HCT116 (cell line): ENCODE measurements around the gene SMIM35. TPM values are rescaled to one million over a fixed set of nuclear protein-coding genes. Genes with fewer than 3 reads are reported as not detected.

Source experiments
- ATAC-seq: fragments of 200-7000 bp; cut with Tn5 transposase; 2 replicates; pipeline ENCODE4 v1.9.1; 2020; ENCODE audit warnings: mild to moderate bottlenecking, moderate library complexity
- BruUV-seq: library from RNA; stranded (reverse); fragments of 400-500 nt; replicated peaks from 2 replicates; lab custom pipeline; 2021; lab: Mats Ljungman, UMichigan
- CTCF ChIA-PET: fragments of 300-600 bp; sonication (Branson Sonifier 250); formaldehyde crosslinking; loops from one replicate; lab custom pipeline; 2021; ENCODE audit warnings: antibody characterized with exemption; lab: Charles Lee
- POLR2A ChIA-PET: fragments of 300-600, 350-600 bp; sonication (Branson Sonifier 250); formaldehyde crosslinking; loops from one replicate; lab custom pipeline; 2021; ENCODE audit warnings: antibody characterized with exemption; lab: Charles Lee
- RAD21 ChIA-PET, 2 experiments: fragments of 300-600 bp; sonication (Branson Sonifier 250); formaldehyde crosslinking; loops; one replicate each; lab custom pipeline; 2023; ENCODE audit warnings: low total read pairs in 2 of 2; ENCODE audit not compliant: uncharacterized antibody in 2 of 2, unreplicated experiment in 2 of 2, low non-redundant PET in 1 of 2; lab: Charles Lee
- DNase-seq: peaks from one replicate; pipeline ENCODE4 v3.0.0-alpha.2; 2010; ENCODE audit warnings: low read depth, low spot score
- H2AFZ ChIP-seq: fragments of 200-600 bp; shearing (Covaris generic), sonication (generic); 2 replicates; pipeline ENCODE4 v1.6.1; 2017; ENCODE audit warnings: low read depth, mixed run types, mixed read lengths, antibody characterized with exemption, low read length; ENCODE audit not compliant: poor library complexity, severe bottlenecking
- H3K27ac ChIP-seq: 2 replicates; pipeline ENCODE4 v1.5.1; 2012; ENCODE audit warnings: low read depth, low read length
- H3K27me3 ChIP-seq: fragments of 200-600 bp; sonication (generic); 2 replicates; pipeline ENCODE4 v1.6.1; 2016; ENCODE audit warnings: mixed run types, low read length, mixed read lengths; ENCODE audit not compliant: insufficient read depth
- H3K36me3 ChIP-seq, 2 experiments: fragments of 200-500 bp in 1 of 2; fragments of 200-600 bp in 1 of 2; sonication (Bioruptor generic) in 1 of 2; sonication (generic) in 1 of 2; 2 replicates each; pipeline versions ENCODE4 v1.5.1 to v1.6.1; 2014 to 2016; ENCODE audit warnings: low read length in 2 of 2, inconsistent platforms in 1 of 2, mixed read lengths in 1 of 2, mixed run types in 1 of 2; ENCODE audit not compliant: insufficient read depth in 2 of 2, control insufficient read depth in 1 of 2
- H3K4me1 ChIP-seq, 2 experiments: fragments of 200-600 bp in 1 of 2; sonication (generic) in 1 of 2; 2 replicates each; pipeline versions ENCODE4 v1.5.1 to v1.6.1; 2012 to 2017; ENCODE audit warnings: low read length in 2 of 2, inconsistent platforms in 1 of 2, mild to moderate bottlenecking in 1 of 2, mixed read lengths in 1 of 2, mixed run types in 1 of 2, moderate library complexity in 1 of 2; ENCODE audit not compliant: insufficient read depth in 2 of 2, control insufficient read depth in 1 of 2
- H3K4me2 ChIP-seq: fragments of 200-600 bp; sonication (generic); 2 replicates; pipeline ENCODE4 v1.6.1; 2017; ENCODE audit warnings: mixed run types, low read length, mixed read lengths
- H3K4me3 ChIP-seq, 2 experiments: fragments of 200-600 bp in 1 of 2; sonication (generic) in 1 of 2; replicated peaks in 1 of 2; 2 replicates each; pipeline ENCODE4 v1.5.1; 2011 to 2016; ENCODE audit warnings: low read length in 2 of 2, control low read depth in 1 of 2, low read depth in 1 of 2, mild to moderate bottlenecking in 1 of 2, mixed read lengths in 1 of 2, mixed run types in 1 of 2
- H3K79me2 ChIP-seq: fragments of 200-600 bp; sonication (generic); 2 replicates; pipeline ENCODE4 v1.6.1; 2017; ENCODE audit warnings: mild to moderate bottlenecking, mixed run types, low read length, moderate library complexity, mixed read lengths; ENCODE audit not compliant: insufficient read depth
- H3K9ac ChIP-seq: fragments of 200-600 bp; sonication (generic); 2 replicates; pipeline ENCODE4 v1.6.1; 2016; ENCODE audit warnings: low read length, mixed read lengths
- H3K9me2 ChIP-seq: fragments of 200-600 bp; sonication (generic), shearing (Covaris generic); 2 replicates; pipeline ENCODE4 v1.6.1; 2017; ENCODE audit warnings: mixed run types, mild to moderate bottlenecking, moderate library complexity; ENCODE audit not compliant: insufficient read depth
- H3K9me3 ChIP-seq, 2 experiments: fragments of 200-500 bp in 1 of 2; fragments of 200-600 bp in 1 of 2; sonication (Bioruptor generic) in 1 of 2; sonication (generic) in 1 of 2; 2 replicates each; pipeline ENCODE4 v1.6.1; 2014 to 2017; ENCODE audit warnings: low read length in 2 of 2, mixed read lengths in 2 of 2, inconsistent platforms in 1 of 2, low read depth in 1 of 2, mild to moderate bottlenecking in 1 of 2, mixed run types in 1 of 2, moderate library complexity in 1 of 2; ENCODE audit not compliant: control insufficient read depth in 1 of 2, insufficient read depth in 1 of 2
- H4K20me1 ChIP-seq: fragments of 200-600 bp; sonication (generic), shearing (Covaris generic); 2 replicates; pipeline ENCODE4 v1.6.1; 2017; ENCODE audit warnings: mixed run types, mild to moderate bottlenecking, moderate library complexity; ENCODE audit not compliant: insufficient read depth
- CEBPB ChIP-seq: IDR thresholded peaks from 2 replicates; pipeline ENCODE4 v1.6.1; 2012; ENCODE audit warnings: low read depth
- ELF1 ChIP-seq: IDR thresholded peaks from 2 replicates; pipeline ENCODE4 v1.6.1; 2012; ENCODE audit warnings: low read depth, borderline replicate concordance
- FOSL1 ChIP-seq: IDR thresholded peaks from 2 replicates; pipeline ENCODE4 v1.6.1; 2012; ENCODE audit warnings: low read depth
- POLR2AphosphoS5 ChIP-seq: IDR thresholded peaks from 2 replicates; pipeline ENCODE4 v1.6.1; 2011; ENCODE audit warnings: mild to moderate bottlenecking, low read depth, low read length, moderate library complexity
- TCF7L2 ChIP-seq: IDR thresholded peaks from 2 replicates; pipeline ENCODE4 v1.7.0; 2011; ENCODE audit warnings: borderline replicate concordance, inconsistent platforms; ENCODE audit not compliant: insufficient read depth, insufficient read length; ENCODE audit errors: extremely low read depth
- intact Hi-C: fragments of 100-400 bp; cut with micrococcal nuclease; formaldehyde crosslinking; loops from 2 replicates; pipeline ENCODE4 v1.10.0; 2022
- total RNA-seq: library from RNA; stranded (reverse); gene quantifications from one replicate; pipeline ENCODE4 v1.2.1, GENCODE V29; 2021; ENCODE audit not compliant: unreplicated experiment
- TF ChIP-seq, protein P1 (sequence below): IDR thresholded peaks from 2 replicates; pipeline ENCODE4 v1.6.1; 2011; ENCODE audit warnings: mild to moderate bottlenecking, low read length, moderate library complexity; ENCODE audit not compliant: insufficient replicate concordance; ENCODE audit errors: extremely low read depth
- TF ChIP-seq, protein P2 (sequence below): IDR thresholded peaks from 2 replicates; pipeline ENCODE4 v1.6.1; 2012

Gene SMIM35
- total RNA-seq, 1 experiment from 2014 or later: not detected

- no TSS peak for BruUV-seq
- ChIA-PET POLR2A (no interaction called here), CTCF (no interaction called here), RAD21 (no interaction called here)
- Histone ChIP-seq H2AFZ (no peak overlapping the region), H3K4me3 (no peak overlapping the region), H3K9me2 (no peaks in the 10 kb centered on the region), H3K27ac (no peak overlapping the region), H3K9me3 (no peaks in the 10 kb centered on the region), H3K79me2 (no peaks in the 10 kb centered on the region), H3K27me3 (no peaks in the 10 kb centered on the region), H4K20me1 (no peaks in the 10 kb centered on the region), H3K4me2 (no peak overlapping the region), H3K4me1 (peaks cover 6 to 16% of the 10 kb centered on the region in 2 experiments), H3K9ac (no peak overlapping the region), H3K36me3 (no peaks in the 10 kb centered on the region)
- DNase-seq: no peak
- intact Hi-C loops: no loop called here
- TF ChIP-seq ELF1: no peak
- TF ChIP-seq, protein P1, sequence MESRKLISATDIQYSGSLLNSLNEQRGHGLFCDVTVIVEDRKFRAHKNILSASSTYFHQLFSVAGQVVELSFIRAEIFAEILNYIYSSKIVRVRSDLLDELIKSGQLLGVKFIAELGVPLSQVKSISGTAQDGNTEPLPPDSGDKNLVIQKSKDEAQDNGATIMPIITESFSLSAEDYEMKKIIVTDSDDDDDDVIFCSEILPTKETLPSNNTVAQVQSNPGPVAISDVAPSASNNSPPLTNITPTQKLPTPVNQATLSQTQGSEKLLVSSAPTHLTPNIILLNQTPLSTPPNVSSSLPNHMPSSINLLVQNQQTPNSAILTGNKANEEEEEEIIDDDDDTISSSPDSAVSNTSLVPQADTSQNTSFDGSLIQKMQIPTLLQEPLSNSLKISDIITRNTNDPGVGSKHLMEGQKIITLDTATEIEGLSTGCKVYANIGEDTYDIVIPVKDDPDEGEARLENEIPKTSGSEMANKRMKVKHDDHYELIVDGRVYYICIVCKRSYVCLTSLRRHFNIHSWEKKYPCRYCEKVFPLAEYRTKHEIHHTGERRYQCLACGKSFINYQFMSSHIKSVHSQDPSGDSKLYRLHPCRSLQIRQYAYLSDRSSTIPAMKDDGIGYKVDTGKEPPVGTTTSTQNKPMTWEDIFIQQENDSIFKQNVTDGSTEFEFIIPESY: no peak
- TF ChIP-seq CEBPB: no peak
- no peak for TF ChIP-seq FOSL1
- no peak for TF ChIP-seq TCF7L2
- TF ChIP-seq POLR2AphosphoS5: no peak
- TF ChIP-seq, protein P2, sequence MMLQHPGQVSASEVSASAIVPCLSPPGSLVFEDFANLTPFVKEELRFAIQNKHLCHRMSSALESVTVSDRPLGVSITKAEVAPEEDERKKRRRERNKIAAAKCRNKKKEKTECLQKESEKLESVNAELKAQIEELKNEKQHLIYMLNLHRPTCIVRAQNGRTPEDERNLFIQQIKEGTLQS: no peak
- ATAC-seq: no peak
Measured at GRCh38 chr11:117989351-117990102, 97.2 kb downstream of the SMIM35 start.
